Stimulated activated CD4-positive, alpha-beta T cell treated with anti-CD3 and anti-CD28 coated beads, Interleukin-2, amount 100 ng/mL, for 4 hours (primary cell): ENCODE data around the gene BAZ2A.

ENCODE experiments used
- DNase-seq: peaks from one replicate; pipeline ENCODE4 v3.0.0-alpha.2; 2020; ENCODE audit warnings: low read depth

The BAZ2A gene

DNA sequence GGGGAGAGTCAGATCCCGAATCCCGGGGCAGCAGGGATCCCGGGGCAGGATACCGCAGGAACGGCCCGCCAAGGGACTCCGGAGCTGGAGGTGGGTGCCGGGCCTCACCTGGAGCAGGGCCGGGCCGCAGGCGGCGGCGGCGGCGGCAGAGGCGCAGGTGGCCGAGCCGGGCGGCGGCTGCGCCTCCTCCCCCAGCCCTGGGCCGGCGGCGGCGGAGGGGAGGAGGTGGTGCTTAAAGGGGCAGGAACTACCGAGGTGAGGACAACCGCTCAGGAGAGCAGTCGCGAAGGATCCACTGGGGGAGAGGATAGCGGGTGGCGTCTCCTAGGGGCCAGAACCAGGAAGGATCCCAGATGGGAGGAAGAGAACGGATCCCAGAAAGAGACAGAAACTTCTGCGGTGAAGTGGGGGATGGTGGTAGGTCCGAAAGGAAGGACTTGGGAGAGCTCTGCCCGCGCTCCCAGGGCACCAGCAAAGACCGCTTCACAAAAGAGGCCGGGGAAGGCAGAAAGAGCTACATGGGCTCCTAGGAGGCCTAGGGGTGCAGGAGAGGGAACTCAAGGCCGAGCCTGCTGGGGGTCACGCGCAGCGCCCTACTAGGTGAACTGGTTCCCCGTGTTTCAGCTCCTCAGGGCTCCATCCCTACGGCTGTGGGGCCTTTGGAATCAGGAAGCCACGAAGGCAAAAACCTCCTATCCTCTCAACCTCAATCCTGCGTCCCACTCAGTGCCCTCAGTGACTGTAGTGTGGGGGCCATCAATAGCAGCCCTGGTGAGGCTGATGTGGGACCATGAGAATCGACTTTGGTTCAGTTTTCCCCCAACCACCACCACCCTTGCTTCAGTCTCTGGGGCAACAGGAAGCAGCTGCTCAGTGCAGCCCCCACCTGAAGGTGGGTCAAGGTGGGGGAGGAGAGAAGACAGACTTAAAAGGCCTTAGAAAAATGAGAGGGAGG, 5.0 kb upstream of the BAZ2A start:
- no peak for DNase-seq

DNA sequence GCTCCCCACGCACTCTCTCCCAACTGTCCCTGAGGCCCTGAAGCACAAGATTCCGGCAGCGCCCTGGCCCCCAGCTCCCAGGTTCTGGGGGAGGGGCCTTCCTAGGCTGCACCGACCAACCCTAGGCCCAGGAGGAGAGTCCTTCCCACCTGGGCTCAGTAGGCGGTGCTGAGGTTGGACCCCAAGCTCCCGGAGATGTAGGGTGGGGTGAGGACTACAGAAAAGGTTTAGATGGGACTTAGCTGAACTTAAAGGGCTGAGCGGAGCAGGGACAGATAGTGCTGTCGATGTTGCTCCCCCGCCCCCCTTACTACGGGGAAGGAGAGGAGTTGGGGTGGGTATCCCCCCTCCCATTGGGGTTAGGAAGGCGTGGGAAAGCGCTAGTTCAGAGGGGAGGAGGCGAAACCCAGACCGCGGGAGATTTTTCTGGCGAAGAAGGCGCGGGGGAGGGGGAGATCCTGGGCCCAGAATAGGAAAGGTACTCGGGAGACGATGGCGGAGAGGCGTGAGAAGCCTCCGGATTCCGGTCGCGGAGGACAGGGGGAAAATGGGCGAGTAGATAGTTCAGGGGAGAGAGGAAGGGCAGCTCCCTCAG, 4.2 kb upstream of the BAZ2A start:
- DNase-seq, result no peak

DNA sequence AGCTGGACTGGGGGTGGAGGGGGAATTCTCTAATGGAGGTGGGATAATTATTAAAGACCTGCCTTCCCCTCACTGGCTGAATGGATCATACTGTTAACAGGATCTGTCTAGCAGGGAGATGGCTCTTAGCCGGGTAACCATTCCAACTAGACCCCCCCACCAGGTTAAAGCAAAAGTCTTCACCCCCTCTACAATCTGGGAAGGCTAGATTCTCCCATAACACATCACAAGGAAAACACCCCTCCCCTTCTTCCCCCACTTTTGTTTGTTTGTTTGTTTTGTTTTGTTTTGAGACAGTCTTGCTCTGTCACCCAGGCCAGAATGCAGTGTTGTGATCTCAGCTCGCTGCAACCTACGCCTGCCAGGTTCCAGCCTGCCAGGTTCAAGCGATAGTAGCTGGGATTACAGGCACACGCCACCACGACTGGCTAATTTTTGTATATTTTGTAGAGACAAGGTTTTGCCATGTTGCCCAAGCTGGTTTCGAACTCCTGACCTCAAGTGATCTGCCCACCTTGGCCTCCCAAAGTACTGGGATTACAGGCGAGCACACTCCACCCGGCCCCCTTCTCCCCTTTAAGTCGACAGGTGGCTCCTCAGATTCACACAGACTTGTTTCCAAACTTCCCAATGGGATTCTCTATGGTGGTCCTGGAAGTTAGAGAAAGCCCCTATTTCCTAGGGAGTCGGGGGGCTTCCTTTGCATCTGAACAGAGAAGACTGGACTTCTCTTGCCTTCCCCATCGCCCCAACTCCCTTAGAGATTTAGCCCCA, 3.5 kb upstream of the BAZ2A start:
- no peak for DNase-seq

DNA sequence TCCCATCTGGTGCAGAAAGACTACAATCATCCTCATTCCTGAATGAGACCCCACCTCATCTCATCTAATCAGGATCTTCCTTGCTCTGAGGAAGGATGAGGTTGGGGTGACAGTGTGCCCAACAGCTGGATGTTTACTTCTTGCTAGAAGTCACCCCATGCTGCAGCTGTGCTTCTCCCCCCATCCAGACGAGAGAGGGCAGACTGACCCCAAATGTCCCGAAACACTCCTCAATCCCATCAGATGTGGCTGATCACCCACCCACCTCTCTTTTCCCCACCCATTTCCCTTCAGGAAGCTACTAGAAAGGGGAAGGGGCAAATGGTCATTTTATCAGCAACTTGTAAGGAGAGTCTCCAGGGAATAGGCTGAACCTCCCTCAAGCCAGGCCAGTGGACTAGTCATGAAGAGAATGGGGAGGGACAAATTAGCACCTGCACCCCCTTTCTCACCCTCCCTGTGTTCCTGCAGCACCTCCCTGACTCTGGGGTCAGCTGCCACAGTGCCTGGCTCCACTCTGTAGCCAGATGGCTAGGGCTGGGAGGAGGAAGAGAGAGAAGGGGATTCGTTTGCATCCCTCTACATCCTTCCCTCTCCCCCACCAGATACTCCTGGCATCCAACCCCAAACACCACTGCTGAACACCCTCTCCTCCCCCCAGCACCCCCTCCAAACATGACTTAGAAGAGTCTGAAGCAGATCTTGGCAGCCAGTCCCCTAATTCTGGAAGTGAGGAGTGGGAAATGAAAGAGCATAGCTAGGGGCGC, 2.8 kb upstream of the BAZ2A start:
- DNase-seq, result no peak

DNA sequence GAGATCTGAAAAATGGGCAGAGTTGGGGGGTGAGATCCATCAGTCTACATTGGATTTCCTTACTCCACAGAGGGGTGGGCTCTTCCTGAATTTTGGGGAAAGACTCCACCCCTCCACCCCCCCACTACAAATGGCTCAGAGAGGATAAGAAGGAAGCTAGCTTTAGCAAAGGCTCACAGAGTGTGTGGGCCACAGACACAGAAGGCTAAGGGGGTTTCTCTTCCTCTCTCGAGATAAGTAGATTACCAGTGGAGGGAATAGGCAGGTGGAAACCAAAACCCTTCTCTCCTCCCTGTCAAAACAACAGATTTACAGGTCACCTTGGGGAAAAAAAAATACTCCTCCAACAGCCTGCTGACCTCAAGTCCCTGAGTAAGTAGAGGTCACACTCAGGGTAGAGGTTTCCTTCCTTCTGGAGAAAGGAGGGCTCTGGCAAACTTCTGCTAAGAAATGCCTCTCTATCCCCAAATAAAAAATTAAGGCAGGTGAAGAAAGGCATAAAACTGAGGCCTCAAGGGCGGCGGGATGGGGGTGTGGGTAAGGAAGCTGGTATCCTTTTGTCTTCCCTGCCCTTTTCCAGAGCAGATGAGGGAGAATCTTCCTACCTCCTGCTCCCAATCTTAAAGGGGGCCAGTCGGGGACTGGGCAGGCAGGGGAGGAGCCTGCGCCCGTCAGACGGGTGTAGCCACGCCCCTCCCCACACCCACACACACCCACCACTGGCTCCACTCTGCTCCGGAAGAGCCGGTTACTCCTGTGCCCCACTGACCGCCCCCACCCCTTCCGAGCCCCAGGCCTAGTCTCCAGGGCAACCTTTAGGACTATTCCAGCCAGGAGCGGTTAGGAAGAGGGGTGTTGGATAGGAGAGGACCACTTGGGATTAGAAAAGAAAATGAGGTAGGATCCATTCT, 1.9 kb upstream of the BAZ2A start:
- no peak for DNase-seq

DNA sequence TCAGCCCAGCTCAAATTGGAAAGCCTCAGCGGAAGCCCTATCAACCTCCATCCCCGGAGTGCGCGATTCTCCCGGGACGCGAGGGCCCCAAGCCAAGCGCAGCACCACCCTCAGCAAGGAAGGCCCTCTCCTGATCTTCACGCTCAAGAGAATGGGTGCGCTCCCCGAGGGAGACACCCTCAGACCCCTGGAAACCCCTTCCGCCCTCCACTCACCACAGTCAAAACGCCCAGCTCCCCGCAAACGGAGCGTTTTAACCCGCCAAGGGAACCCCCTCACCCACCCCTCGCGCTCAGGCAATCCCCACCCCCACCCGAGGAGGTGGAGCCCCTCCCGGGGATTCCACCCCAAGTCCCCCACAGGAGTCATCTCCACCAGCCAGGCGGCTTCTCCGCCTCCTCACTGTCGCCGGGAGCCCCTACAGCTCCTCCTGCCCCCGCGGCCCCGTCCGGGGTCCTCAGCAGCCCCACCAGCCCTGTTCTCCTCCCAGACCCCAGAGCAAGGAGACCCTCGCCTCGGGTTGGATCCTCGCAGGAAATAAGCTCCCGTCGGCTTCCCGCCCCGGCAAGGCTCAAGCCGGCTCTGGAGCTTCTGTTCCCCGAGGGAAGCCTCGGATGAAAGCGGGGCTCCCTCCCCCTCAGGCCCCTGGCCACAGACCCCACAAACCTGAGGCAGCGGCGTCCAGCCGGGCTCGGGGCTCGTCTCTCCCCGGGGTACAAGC, 507 bp downstream of the BAZ2A start:
- no peak for DNase-seq

DNA sequence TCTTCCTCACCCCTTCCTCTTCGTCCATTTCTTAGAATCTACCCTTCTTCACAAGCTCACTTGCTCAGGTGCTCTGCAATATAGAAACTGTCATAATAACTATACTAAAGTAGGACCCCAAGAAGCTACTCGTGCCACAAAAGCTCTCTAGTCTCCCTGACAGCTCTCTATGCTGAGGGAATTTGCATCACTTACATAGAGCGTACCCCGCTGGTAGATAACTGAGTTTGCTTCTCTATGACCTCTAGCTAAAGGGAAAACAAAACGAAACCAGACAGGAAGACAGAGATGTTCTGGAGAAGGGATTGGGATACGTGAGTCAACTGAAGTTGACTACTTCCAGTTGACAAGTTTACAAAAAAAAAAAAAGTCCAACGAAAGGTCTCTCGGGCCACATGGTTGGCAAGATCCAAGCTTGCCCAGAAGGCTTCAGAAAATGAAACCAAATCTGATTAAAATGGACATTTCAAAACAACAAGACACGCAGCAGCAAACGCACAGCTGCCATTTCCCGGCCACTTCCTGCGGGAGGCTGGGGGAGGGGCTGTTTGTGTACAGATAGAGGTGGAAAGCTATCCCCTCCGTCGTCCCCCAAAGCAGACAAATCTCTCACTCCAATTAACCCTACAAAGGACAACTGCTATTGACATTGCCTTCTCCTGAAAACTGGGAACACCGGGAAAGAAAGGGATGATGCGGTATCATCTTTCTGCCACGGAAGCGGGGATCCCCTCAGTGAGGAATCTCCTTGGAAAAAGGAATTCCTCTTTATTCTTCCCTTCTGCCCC, 1.3 kb downstream of the BAZ2A start:
- no peak for DNase-seq

DNA sequence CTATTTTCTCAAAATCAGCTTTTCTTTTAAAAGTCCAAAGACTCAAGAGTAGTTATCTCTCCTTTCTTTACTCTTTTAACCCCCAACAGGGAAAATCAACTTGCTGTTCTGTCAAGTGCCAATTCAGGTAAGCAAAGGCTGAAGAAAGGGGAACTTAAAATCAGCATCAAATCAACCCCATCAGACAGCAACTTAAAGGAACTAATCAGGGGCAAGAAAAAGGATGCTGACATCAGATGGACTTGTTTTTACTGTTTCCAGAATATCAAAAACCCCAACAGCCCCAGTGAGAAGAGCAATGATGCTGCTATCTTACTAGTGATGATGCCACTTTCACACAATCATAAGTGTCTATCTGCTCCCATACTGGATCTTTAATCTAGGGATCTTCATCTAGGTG, 3.4 kb downstream of the BAZ2A start:
- no peak for DNase-seq

DNA sequence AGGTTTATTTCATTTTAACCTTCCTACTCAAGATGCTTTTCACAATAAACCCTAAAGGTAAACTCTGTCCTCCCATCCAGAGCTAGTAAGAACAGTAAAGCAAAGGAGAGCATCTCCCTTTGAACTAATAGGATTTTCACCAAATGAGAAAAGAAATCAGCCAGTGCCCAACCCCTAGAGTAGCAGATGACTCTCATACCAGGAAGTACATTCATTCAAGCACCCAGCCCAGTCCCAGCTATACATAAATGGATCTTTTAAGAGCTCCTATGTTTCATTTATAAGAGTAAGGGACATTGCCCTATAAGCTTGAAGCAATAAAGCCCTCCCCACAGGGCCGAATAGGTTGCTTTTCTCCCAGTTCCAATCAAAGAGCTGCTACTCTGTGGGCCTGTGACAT, 7.6 kb downstream of the BAZ2A start:
- DNase-seq, result no peak

DNA sequence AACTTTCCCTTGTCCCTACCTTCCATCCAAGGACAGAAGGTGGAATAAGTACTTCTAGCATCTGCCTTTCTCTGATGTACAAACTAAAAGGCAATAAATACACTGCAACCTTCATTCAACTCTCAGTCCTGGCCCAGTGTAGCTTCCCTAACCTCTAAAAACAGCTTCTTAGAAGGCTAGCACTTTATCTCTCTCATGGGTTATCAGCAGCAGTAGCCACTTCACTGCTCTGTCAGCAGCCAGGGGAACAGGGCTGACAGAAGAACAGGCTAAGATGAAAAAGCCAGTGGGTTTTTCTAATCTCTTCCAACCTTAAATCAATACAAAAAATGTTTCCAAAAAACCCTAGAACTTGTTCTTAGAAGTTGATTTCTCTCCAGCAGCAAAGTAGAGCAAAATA, 13.2 kb downstream of the BAZ2A start:
- DNase-seq, result no peak

DNA sequence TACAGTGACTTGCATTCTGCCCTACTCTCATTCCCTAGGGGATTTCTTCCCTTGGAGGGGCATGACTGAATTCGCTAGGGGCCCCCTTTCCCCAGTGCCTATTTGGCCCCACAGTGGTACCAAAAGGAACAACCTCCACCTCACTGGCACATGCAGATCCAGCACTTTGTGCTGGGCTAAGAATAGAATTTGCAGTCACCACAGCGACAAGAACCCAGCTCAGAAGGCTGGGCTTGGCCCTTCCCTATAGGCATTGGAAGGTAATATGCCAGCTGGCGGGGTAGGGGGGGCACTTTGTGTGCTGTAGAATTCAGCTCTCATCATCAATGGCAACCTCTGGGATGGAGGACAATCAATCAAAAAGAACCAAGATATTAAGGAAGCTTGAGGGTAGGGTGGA, 13.9 kb downstream of the BAZ2A start:
- no peak for DNase-seq

DNA sequence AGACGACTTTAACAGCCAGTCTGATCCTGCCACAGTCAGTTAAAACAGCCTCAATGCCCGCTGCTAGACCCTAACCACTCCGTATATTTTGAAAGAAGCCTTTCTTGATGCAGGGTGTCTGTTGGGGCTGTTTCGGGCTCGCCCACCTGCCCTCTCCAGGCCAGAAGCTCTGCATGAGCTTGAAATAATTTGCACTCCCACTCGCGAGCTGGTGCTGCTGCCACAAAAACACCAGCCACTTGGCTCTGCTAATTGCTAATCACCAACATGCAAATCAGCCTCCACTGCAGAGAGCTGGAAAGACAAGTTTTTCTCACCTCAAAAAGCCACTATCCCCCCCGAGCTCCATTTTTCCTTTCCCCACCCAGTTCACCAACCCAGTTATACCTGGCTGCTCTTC, 15.5 kb downstream of the BAZ2A start:
- no peak for DNase-seq

DNA sequence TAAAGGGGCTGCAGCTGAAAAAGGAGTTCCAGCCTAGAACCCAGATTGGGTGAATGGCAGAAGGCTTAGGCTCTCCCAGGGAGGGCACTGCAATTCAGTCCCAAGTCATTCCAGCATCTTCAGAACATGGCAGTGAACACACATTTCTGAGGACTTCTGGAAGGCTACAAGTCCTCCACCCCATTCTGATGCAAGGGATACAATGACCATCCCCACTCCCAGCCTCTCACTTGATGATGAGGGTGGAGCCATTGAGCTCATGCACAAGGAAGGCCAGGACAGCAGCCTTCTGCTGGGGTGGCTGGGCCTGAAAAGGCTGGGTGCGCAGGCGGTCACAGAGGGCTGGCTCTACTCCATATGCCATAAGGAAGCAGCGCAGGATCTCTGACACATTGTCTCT, 25.8 kb downstream of the BAZ2A start:
- DNase-seq, result no peak

DNA sequence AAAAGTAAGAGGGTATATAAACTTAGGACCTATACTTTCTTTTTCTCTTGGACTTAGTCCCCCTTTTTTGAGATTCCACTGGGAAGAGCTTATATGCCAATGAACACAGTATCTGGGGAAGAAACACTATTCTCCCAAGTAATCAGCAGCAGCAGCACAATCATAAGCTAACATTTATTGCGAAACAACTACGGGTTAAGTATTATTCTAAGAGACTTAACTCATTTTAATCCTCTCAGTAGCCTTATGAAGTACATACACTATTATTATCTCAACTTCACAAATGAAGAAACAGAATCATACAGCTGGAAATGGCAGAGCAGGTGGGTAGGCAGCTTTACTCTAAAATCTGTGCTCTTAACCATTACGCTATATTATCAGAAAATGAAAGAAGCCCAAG, 27.9 kb downstream of the BAZ2A start:
- no peak for DNase-seq

DNA sequence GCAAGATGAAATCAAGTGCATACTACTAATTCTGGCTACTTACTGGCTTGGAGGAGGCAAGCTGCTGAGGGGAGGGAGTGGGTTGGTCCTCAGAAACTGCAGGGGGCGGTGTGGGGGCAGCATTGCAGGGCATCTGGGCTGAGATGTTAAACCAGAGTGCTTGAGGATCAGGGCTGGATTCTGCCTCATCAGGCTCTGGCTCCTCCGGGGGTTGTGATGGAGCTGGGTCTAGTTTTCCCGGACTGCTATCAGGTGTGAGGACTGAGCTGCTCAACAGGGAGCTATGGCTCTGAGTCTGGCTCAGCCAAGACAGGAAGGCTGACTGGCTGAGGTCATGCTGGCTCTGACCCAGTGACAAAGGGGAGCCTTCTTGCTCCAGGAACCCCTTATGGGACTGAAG, 28.6 kb downstream of the BAZ2A start:
- peak; percentile 12 for DNase-seq

DNA sequence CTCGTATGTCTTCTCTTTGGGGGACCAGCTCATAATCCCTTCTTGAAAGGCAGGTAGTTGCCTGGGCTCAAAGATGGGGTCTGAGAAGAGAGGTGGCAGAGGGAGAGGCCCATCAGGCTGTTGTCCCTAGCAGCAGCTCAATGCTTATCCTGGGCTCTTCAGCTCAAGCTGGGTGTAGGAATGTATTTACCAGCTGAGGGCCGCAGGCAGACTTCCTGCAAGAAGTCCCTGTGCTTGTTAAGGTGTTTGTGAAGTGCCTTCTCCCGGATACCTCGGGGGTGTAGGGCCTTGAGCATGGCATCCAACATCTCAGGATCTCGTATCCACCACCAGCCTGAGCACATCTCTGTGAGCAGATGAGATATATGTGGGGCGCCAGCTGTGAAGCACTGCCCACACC, 29.4 kb downstream of the BAZ2A start:
- no peak for DNase-seq

DNA sequence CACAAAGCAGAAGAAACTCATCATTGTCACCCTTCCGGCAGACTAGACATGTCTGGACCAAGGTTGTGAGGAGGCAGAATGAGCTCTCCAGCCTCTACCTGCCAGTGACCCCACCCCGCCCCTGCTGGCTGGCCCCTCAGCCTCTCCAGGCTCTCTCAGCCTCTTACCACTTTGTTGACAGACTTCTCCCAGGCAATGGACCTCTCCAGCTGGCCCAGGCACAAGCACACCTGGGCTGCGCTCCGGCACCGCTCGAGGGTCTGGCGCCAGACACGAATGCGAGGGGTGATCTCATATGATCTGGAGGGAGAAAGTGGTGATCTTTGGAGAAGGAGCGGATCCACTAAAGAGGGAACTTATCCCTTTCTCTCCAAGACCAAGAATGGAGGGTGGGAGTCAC, 30.3 kb downstream of the BAZ2A start:
- no peak for DNase-seq

DNA sequence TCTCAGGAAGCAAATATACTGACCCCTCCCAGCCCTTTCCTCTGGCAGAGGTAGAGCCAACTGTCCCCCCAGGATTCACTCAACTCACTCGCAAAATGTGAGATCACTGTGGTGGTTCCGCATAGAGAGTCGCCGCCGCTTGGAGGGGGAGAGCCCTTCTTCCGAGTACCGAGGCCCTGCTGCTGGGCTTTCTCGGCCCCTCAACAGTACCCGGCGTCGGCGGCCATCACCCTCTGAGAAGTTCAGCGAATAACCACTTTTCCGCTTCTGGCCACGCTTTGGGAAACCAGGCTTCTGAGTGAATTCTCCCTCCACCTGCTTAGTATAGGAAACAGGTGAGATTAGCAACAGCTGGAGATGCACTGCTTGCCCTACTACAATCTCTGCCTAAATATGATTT, 31.1 kb downstream of the BAZ2A start:
- DNase-seq, result no peak

DNA sequence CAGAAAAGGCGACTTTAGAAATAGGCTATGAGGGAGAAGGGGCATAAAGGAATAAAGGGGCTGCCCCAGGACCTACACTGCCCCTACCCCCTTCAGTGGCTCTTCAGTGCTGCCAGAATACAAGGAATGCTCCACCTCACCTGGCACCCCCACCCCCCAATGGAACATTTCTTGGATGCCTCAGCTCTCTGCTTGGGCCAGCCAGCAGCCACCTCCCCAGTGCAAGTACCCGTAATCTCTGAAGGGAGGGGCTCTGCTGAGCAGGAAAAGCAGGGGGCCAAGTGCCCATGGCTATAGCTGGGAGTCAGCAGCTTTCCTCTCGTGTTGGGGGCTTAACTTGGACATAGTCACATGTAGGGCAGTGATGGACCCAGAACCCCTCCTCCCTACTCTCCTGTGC, 33.3 kb downstream of the BAZ2A start:
- no peak for DNase-seq
